SKM-1 treated with dmso at 0.1 percent for 144 hours (cell line): ENCODE measurements around the gene SLC35A3.
"Not testable (repeated sequence)": the region's sequence is repeated elsewhere in the genome, so short reads cannot be mapped to it uniquely, and the experiment has no call there.

Experiments used
- DNase-seq: peaks from one replicate; lab custom pipeline; 2025; ENCODE audit not compliant: unreplicated experiment; lab: John Stamatoyannopoulos, UW

Gene SLC35A3

GRCh38 chr1:99970713-99971255, 988 bp downstream of the SLC35A3 start:
- DNase-seq = no peak

GRCh38 chr1:99972066-99972465, 2.3 kb downstream of the SLC35A3 start:
- not testable (repeated sequence) for DNase-seq

GRCh38 chr1:99975529-99975928, 5.7 kb downstream of the SLC35A3 start:
- no peak for DNase-seq

GRCh38 chr1:99977326-99977725, 7.5 kb downstream of the SLC35A3 start:
- DNase-seq = not testable (repeated sequence)

GRCh38 chr1:99978218-99978617, 8.4 kb downstream of the SLC35A3 start:
- DNase-seq = no peak

GRCh38 chr1:99979091-99979490, 9.3 kb downstream of the SLC35A3 start:
- no peak for DNase-seq

GRCh38 chr1:99980928-99981327, 11.1 kb downstream of the SLC35A3 start:
- no peak for DNase-seq

- no peak for DNase-seq
Measured at GRCh38 chr1:99986656-99987225, 16.9 kb downstream of the SLC35A3 start.

- DNase-seq = no peak
Measured at GRCh38 chr1:99988210-99988765, 18.5 kb downstream of the SLC35A3 start.

- no peak for DNase-seq
Measured at GRCh38 chr1:99992044-99992722, 22.4 kb downstream of the SLC35A3 start.

- DNase-seq = no peak
Measured at GRCh38 chr1:99992760-99993467, 23.1 kb downstream of the SLC35A3 start.

GRCh38 chr1:99993468-99993845, 23.7 kb downstream of the SLC35A3 start:
- no peak for DNase-seq

- DNase-seq = no peak
Measured at GRCh38 chr1:99994496-99994895, 24.7 kb downstream of the SLC35A3 start.

GRCh38 chr1:99996951-99997350, 27.2 kb downstream of the SLC35A3 start:
- no peak for DNase-seq

- DNase-seq = no peak
Measured at GRCh38 chr1:100001462-100001861, 31.7 kb downstream of the SLC35A3 start.

- DNase-seq = no peak
Measured at GRCh38 chr1:100005424-100005823, 35.6 kb downstream of the SLC35A3 start.

GRCh38 chr1:100006688-100007087, 36.9 kb downstream of the SLC35A3 start:
- no peak for DNase-seq

- no peak for DNase-seq
Measured at GRCh38 chr1:100009458-100009857, 39.7 kb downstream of the SLC35A3 start.

GRCh38 chr1:100010804-100011203, 41.0 kb downstream of the SLC35A3 start:
- DNase-seq = no peak

GRCh38 chr1:100019220-100019619, 49.4 kb downstream of the SLC35A3 start:
- DNase-seq = no peak

GRCh38 chr1:100023482-100023881, 53.7 kb downstream of the SLC35A3 start:
- no peak for DNase-seq

GRCh38 chr1:100027212-100027611, 57.4 kb downstream of the SLC35A3 start:
- DNase-seq = no peak
